Urinary bladder (tissue), 4 donors: ENCODE results near the gene COPS8. TPM values are rescaled to one million over a fixed set of nuclear protein-coding genes. Genes with fewer than 3 reads are reported as not detected.
A peak's percentile ranks its signal among the peaks of the same experiment; 100 is the strongest.

Source experiments
- DNase-seq: peaks from one replicate; pipeline ENCODE4 v3.0.0-alpha.2; 2015; ENCODE audit errors: extremely low spot score
- H3K27ac ChIP-seq: one replicate; pipeline ENCODE4 v1.5.1; 2013; ENCODE audit warnings: low read depth, mild to moderate bottlenecking, moderate library complexity
- H3K36me3 ChIP-seq: one replicate; pipeline ENCODE4 v1.6.1; 2013; ENCODE audit warnings: mild to moderate bottlenecking, moderate library complexity; ENCODE audit not compliant: insufficient read depth
- H3K4me1 ChIP-seq: one replicate; pipeline ENCODE4 v1.6.1; 2013; ENCODE audit warnings: mild to moderate bottlenecking, moderate library complexity; ENCODE audit not compliant: insufficient read depth
- H3K4me3 ChIP-seq: one replicate; pipeline ENCODE4 v1.5.1; 2013; ENCODE audit warnings: low read depth, low read length
- WGBS: extraction: QIAGEN DNeasy Blood & Tissue Kit; methylation state at CpG from one replicate; pipeline ENCODE4 v1.1.7; 2013; 5-methylcytosine and 5-hydroxymethylcytosine counted together
- polyA plus RNA-seq: library from polyadenylated mRNA; stranded (reverse); fragments of 200-250 nt; gene quantifications from one replicate; pipeline ENCODE4 v1.2.3, GENCODE V29; 2013
- total RNA-seq: library from RNA; depleted of rRNA; stranded (reverse); fragments of >200 nt; gene quantifications from one replicate; pipeline ENCODE4 v1.2.3, GENCODE V29; 2014
- donor health status: healthy with polysubstance abuse.
- donor health status: healthy.

The COPS8 gene
- total and polyA plus RNA-seq, 2 donors = 58.7 to 97.0 TPM

- WGBS = 90% methylated on average over 5 of the region's 5 CpGs
- H3K4me1 ChIP-seq = no peaks in the 10 kb centered on the region
- H3K27ac ChIP-seq = no peak overlapping the region
- no peak for DNase-seq
- no peak overlapping the region for H3K4me3 ChIP-seq
- H3K36me3 ChIP-seq = no peaks in the 10 kb centered on the region
Observed at GRCh38 chr2:237057893-237058300, 27.8 kb upstream of the COPS8 start.

DNA sequence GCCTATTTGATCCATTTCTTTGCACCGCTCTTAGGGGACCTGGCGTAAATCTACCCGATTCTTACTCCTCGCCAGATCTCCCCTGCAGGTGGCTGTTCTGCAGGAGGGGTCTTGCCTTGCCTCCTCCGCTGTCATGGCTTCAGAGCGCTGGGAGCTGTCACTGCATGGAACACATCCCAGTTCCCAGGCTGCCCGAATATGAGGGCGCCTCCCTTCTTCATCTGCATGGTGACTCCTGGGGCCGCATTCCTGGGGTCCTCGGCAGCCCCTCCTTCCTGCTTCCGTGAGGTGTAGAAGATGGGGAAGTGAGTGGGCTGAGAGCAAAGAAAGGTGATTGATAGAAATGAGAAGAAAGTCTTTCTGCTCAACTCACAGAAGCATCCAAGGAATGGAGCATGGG lies 27.3 kb upstream of the COPS8 start:
- Histone ChIP-seq H3K36me3 (no peaks in the 10 kb centered on the region), H3K4me1 (no peaks in the 10 kb centered on the region), H3K27ac (no peak overlapping the region), H3K4me3 (no peak overlapping the region)
- 89% methylated on average over 11 of the region's 11 CpGs for WGBS
- no peak for DNase-seq

DNA sequence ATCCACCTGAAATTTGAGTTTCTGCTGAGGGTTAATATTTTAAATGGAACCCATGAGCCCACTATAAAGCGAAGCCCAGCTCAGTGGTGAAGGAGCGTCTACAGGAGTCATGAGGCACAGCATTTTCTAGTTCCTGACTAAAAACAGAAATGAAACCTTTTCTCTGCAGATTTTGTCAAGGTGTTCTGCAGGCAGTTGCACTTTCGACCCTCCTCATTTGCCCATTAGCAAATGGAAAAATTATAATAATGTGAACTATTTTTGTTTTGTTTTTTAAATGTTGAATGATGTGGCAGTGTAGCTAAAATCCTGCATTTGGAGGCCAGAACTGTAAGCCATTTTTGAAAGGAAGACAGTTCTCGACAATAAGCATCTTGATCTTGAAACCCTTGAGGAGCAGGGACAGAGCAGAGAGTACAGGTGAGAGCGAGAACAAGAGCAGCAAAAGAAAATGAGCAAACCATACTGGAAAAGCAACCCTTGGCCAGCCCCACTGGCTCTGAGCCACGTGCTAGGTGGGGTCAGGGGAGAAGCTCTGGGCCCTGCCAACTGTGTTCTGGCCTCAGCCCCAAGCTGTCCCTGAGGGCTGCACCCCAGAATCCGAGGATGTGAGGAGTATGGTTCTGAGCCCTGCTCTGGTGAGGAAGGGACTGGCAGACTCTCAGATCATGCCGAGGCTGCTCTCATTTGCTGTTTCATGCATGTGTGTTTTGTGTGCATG lies 26.4 kb upstream of the COPS8 start:
- Histone ChIP-seq H3K36me3 (no peaks in the 10 kb centered on the region), H3K4me3 (no peak overlapping the region), H3K27ac (no peak overlapping the region), H3K4me1 (no peaks in the 10 kb centered on the region)
- 77% methylated on average over 8 of the region's 8 CpGs for WGBS
- no peak for DNase-seq

DNA sequence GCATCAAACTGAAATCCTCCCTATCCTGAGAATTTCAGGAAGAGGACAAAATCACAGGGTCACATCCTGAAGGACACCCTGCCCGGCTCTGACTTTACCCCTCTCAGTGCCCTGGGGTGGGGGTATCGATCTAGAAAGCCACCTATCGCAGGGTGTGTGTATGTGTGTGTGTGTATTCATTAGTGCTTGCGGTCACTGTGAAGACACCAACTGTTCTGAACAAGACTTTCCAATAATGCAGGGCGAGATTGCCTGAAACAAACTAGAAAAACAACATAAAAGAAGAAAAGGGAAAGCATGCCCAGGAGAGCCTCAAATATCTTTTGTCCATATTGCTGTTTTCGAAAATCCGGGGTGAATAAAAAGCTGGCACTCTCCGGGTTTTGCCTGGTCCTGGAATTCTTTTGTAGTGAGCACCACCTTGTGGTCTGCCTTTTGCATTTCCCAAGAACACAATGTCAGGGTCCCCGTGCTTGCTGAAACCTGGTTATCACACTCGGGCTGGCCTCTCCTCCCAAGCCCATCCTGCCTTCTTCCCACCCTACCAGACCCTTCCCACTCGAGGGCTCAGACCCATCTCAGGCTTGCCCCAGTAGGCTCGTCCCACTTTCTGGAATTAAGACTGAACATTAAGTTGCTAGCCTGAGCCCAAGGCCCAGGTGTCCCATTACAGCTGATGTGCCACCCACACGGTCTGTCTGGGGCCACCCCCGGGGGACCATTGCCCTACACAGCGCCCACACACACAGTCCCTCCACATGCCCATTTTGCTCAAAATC lies 25.0 kb upstream of the COPS8 start:
- WGBS = 26% methylated on average over 15 of the region's 15 CpGs
- DNase-seq = peak; percentile 52
- Histone ChIP-seq H3K4me3 (no peak overlapping the region), H3K4me1 (no peaks in the 10 kb centered on the region), H3K27ac (no peak overlapping the region), H3K36me3 (no peaks in the 10 kb centered on the region)

- no peak for DNase-seq
- Histone ChIP-seq H3K36me3 (no peaks in the 10 kb centered on the region), H3K27ac (no peak overlapping the region), H3K4me3 (no peak overlapping the region), H3K4me1 (no peaks in the 10 kb centered on the region)
- WGBS = 82% methylated on average over 12 of the region's 12 CpGs
Observed at GRCh38 chr2:237061356-237061755, 24.3 kb upstream of the COPS8 start.

DNA sequence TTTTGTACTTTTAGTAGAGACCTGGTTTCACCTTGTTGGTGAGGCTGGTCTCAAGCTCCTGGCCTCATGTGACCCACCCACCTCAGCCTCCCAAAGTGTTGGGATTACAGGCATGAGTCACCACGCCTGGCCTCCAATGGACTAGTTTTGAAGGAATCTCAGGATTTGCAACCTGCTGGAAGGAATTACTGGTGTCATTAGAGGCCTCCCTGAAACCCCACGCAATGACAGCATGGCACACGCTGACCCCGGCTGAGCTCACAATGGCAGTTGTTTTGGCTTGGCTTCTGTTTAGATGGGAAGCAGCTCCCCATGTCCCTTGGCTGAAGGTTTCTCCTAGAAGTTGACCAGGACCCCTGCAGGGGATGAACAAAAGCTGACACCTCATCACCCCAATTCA lies 23.1 kb upstream of the COPS8 start:
- no peak for DNase-seq
- H3K27ac ChIP-seq = no peak overlapping the region
- H3K4me1 ChIP-seq = no peaks in the 10 kb centered on the region
- H3K4me3 ChIP-seq = no peak overlapping the region
- H3K36me3 ChIP-seq = no peaks in the 10 kb centered on the region
- WGBS = 87% methylated on average over 4 of the region's 4 CpGs

DNA sequence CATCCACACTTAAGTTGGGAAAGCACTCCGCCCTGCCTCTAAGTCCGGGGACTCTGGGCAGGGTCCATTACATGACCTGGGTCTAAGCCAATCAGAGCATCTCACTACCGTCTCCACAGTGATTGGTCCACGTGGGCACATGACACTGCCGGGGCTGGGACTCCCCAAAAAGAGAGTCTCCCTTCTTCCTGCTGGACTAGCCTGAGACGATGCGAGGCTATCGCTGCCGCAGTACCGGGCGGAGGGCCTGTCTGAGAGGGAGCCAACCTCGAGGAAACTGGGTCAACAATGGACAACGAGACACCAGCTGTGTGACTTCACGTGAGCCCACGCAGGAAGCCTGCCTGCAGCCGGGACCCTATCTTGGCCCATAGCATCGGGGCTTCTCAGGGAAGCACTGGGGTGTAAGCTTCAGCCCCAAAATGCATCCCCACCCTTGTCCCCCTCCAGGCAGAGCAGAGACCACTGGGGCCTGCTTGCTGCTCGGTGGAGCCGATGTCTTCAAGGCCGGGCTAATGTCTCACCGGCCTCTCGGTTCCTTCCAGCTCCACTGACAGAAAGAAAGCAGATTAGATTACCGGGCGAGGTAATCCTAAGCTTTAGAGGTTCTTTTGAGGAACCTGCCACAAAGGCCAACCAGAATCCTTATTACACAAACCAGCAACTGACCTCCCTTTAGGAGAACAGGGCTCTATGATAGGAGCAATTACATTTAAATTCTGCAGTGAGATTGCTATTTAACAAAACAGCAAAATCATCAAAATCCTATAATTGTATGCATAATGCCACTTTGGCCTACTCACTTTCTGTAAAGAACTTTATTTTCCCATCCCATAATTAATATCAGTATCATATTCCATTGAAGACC lies 21.3 kb upstream of the COPS8 start:
- WGBS = 87% methylated on average over 24 of the region's 24 CpGs

DNA sequence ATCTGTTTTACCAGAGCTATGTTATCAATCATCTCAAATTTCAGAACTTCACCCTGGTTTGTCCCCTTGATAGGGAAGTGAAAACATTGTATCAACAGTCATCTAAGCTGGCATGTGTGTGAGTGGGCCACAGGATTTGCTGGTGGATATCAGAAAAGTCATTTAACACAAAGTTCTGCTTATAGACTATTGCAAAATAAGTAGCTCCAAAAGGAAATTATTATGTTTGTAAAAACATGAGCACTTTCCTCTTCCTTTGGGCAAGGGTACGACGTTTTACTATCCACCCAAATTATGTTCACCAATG lies 20.7 kb upstream of the COPS8 start:
- Histone ChIP-seq H3K36me3 (no peaks in the 10 kb centered on the region), H3K27ac (no peak overlapping the region), H3K4me3 (no peak overlapping the region), H3K4me1 (no peaks in the 10 kb centered on the region)
- WGBS = 84% methylated on average over 2 of the region's 2 CpGs
- no peak for DNase-seq

More for the DNA sequence above, 21.3 kb upstream of the COPS8 start:
- DNase-seq = no peak
- no peak overlapping the region for H3K27ac ChIP-seq
- no peaks in the 10 kb centered on the region for H3K36me3 ChIP-seq
- no peaks in the 10 kb centered on the region for H3K4me1 ChIP-seq
- H3K4me3 ChIP-seq = no peak overlapping the region

DNA sequence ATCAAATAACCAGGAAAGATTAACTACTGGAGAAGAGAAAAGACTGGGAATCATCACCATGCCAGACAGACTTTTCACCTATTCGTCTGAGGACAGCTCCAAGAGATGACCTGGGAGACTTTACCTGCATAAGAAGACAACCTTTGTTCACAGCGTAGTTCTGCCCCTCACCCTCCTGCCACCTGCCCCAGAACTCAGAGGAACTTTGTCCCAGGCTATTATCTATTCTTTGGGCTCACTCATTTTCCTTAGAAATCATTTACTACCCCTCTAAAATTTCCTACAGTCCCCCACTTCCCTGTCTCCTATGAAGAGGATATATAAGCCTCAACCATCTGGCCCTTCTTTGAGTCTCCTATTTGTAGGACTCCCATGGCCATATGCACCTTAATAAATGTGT lies 19.3 kb upstream of the COPS8 start:
- no peak overlapping the region for H3K27ac ChIP-seq
- no peak for DNase-seq
- no peaks in the 10 kb centered on the region for H3K4me1 ChIP-seq
- 92% methylated on average over 2 of the region's 2 CpGs for WGBS
- H3K36me3 ChIP-seq = no peaks in the 10 kb centered on the region
- H3K4me3 ChIP-seq = no peak overlapping the region

DNA sequence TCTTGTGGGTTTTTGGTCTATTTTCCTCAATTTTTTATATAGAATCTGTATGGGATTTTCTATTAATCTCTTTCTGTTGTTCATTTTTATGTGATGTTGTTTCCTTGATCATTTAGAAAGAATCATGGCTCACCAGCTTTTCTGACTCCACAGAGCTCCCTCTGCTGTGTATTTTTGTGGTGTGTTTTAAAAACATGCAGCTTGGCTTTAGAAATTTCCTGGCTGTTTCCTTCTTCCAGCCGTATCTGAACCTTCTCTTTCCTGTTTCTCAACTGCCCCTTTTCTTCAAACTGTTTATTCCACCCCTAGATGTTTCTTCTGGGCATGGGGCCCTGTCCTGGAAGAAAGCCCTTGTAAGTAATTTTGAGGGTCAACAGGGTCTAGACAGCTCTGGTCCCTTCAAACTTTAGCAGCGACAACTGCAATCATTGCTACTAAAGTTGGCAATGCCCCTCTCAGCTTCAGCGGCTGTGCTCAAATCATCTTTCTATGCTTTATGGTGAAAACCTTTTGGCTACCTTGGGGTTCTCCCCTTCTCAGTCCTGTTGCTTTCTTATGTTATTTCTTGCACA lies 17.6 kb upstream of the COPS8 start:
- 48% methylated on average over 3 of the region's 3 CpGs for WGBS

DNA sequence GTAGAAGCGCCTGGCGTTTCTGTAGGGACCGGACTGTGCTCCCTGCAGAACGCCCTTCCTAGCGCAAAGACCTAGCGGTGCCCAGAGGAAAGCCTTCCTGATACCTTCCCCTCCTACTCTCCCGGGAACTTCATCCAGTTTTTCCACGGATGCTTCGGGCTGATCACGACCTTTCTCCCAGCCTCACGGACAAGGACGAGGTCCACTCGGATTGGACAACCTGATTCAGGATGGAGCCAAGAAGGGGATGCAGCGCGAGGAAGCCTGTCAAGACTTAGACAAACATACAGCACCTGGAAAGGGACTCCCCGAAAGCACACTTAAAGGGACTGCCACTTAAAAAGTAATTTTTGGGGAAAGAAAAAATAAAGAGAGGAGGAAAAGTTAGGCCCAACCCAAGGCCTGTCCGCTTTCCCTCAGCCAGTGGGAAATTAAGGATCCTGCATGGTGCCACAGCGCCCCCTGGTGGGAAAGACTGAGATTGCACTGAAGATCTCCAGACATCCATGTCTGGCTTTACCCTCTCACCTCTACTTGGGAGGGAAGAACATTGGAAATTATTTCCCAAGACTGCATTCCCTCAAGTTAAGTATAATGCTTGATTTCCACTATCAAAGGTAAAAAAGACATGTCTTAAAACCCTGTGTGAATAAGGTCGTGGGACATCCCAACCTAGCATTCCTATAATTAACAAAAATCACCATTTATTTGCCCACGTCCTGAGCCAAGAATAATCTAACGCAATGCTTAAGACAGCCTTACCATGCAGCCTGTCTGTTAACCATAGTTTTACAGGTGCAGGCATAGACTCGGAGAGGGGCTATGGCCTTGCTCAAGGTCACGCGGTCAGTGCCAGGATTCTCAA lies 13.4 kb upstream of the COPS8 start:
- Histone ChIP-seq H3K4me3 (no peak overlapping the region), H3K36me3 (no peaks in the 10 kb centered on the region), H3K4me1 (no peaks in the 10 kb centered on the region), H3K27ac (no peak overlapping the region)
- 81% methylated on average over 24 of the region's 24 CpGs for WGBS
- peak; percentile 41 for DNase-seq

More for the DNA sequence above, 17.6 kb upstream of the COPS8 start:
- no peak overlapping the region for H3K4me3 ChIP-seq
- H3K27ac ChIP-seq = no peak overlapping the region
- no peak for DNase-seq
- H3K36me3 ChIP-seq = no peaks in the 10 kb centered on the region
- no peaks in the 10 kb centered on the region for H3K4me1 ChIP-seq

- 43% methylated on average over 4 of the region's 4 CpGs for WGBS
- no peak for DNase-seq
- Histone ChIP-seq H3K4me3 (no peak overlapping the region), H3K27ac (no peak overlapping the region), H3K4me1 (no peaks in the 10 kb centered on the region), H3K36me3 (no peaks in the 10 kb centered on the region)
Observed at GRCh38 chr2:237073552-237073951, 12.1 kb upstream of the COPS8 start.
